Calu3 (cell line): ENCODE data around the gene SYTL2. TPM values are rescaled to one million over a fixed set of nuclear protein-coding genes. Genes with fewer than 3 reads are reported as not detected.

Source experiments
- BruUV-seq: library from RNA; stranded (reverse); fragments of 400-500 nt; replicated peaks from 2 replicates; lab custom pipeline; 2021; lab: Mats Ljungman, UMichigan
- CTCF ChIA-PET: fragments of 300-600 bp; sonication (Branson Sonifier 250); formaldehyde crosslinking; loops from one replicate; lab custom pipeline; 2022; ENCODE audit warnings: antibody characterized with exemption; lab: Charles Lee
- DNase-seq: peaks from one replicate; pipeline ENCODE4 v3.0.0; 2022
- H3K27ac Mint-ChIP-seq: one replicate; pipeline ENCODE4 v1.8.0; 2022; ENCODE audit warnings: mixed read lengths; ENCODE audit not compliant: unreplicated experiment
- H3K27me3 Mint-ChIP-seq: one replicate; pipeline ENCODE4 v1.8.0; 2022; ENCODE audit warnings: mixed read lengths; ENCODE audit not compliant: unreplicated experiment
- H3K36me3 Mint-ChIP-seq: one replicate; pipeline ENCODE4 v1.8.0; 2022; ENCODE audit warnings: mild to moderate bottlenecking, moderate library complexity, mixed read lengths; ENCODE audit not compliant: insufficient read depth, unreplicated experiment
- H3K4me1 Mint-ChIP-seq: one replicate; pipeline ENCODE4 v1.8.0; 2022; ENCODE audit warnings: mild to moderate bottlenecking, low read depth, mixed read lengths; ENCODE audit not compliant: unreplicated experiment
- H3K4me3 Mint-ChIP-seq: one replicate; pipeline ENCODE4 v1.8.0; 2022; ENCODE audit warnings: mild to moderate bottlenecking, low read depth, moderate library complexity, mixed read lengths; ENCODE audit not compliant: unreplicated experiment
- H3K9me3 Mint-ChIP-seq: one replicate; pipeline ENCODE4 v1.8.0; 2022; ENCODE audit warnings: low read depth, mixed read lengths; ENCODE audit not compliant: unreplicated experiment
- CTCF ChIP-seq: fragments of 200-600 bp; IDR thresholded peaks from one replicate; pipeline ENCODE4 v1.8.0; 2022; ENCODE audit warnings: antibody characterized with exemption; ENCODE audit not compliant: unreplicated experiment
- intact Hi-C: fragments of 100-400 bp; cut with micrococcal nuclease; formaldehyde crosslinking; loops from one replicate; pipeline ENCODE4 v1.10.0; 2022; ENCODE audit not compliant: unreplicated experiment
- total RNA-seq: library from RNA; stranded (reverse); gene quantifications from 2 replicates; pipeline ENCODE4 v1.2.3, GENCODE V29; 2022

SYTL2 gene
- total RNA-seq, 1 experiment from 2014 or later: 10.6 TPM

- Mint-ChIP-seq H3K4me1 (peaks cover 34% of the 10 kb centered on the region), H3K27ac (no peak overlapping the region), H3K36me3 (no peaks in the 10 kb centered on the region), H3K4me3 (no peak overlapping the region), H3K27me3 (no peaks in the 10 kb centered on the region), H3K9me3 (no peaks in the 10 kb centered on the region)
- TF ChIP-seq CTCF: no peak
- CTCF ChIA-PET: no interaction called here
- intact Hi-C loops: no loop called here
- BruUV-seq: no TSS peak
- DNase-seq: no peak
Observed at GRCh38 chr11:85831050-85831449, 20.1 kb upstream of the SYTL2 start.

- no peaks in the 10 kb centered on the region for H3K27me3 Mint-ChIP-seq
- CTCF ChIA-PET: no interaction called here
- peaks cover 44% of the 10 kb centered on the region for H3K4me1 Mint-ChIP-seq
- H3K9me3 Mint-ChIP-seq: no peaks in the 10 kb centered on the region
- no peak overlapping the region for H3K4me3 Mint-ChIP-seq
- intact Hi-C loops: no loop called here
- TF ChIP-seq CTCF: no peak
- no peak for DNase-seq
- no peak overlapping the region for H3K27ac Mint-ChIP-seq
- H3K36me3 Mint-ChIP-seq: no peaks in the 10 kb centered on the region
- BruUV-seq: no TSS peak
Observed at GRCh38 chr11:85829172-85829571, 18.2 kb upstream of the SYTL2 start.

GRCh38 chr11:85828640-85828978, 17.7 kb upstream of the SYTL2 start:
- no peak for DNase-seq
- Mint-ChIP-seq H3K27ac (no peak overlapping the region), H3K9me3 (no peaks in the 10 kb centered on the region), H3K4me3 (no peak overlapping the region), H3K36me3 (no peaks in the 10 kb centered on the region), H3K27me3 (no peaks in the 10 kb centered on the region), H3K4me1 (peaks cover 44% of the 10 kb centered on the region)
- CTCF ChIA-PET: no interaction called here
- intact Hi-C loops: loop anchor here (1.0 kb wide), 1 partner anchor 40 kb away; no protein-coding TSS in a partner anchor
- BruUV-seq: no TSS peak
- no peak for TF ChIP-seq CTCF

GRCh38 chr11:85827748-85828639, 17.1 kb upstream of the SYTL2 start:
- DNase-seq: no peak
- CTCF ChIA-PET: no interaction called here
- intact Hi-C loops: loop anchor here (1.0 kb wide), 1 partner anchor 40 kb away; no protein-coding TSS in a partner anchor
- H3K9me3 Mint-ChIP-seq: no peaks in the 10 kb centered on the region
- no peak overlapping the region for H3K4me3 Mint-ChIP-seq
- peaks cover 42% of the 10 kb centered on the region for H3K4me1 Mint-ChIP-seq
- no peaks in the 10 kb centered on the region for H3K27me3 Mint-ChIP-seq
- no TSS peak for BruUV-seq
- H3K27ac Mint-ChIP-seq: peak overlapping the region; percentile 87
- no peaks in the 10 kb centered on the region for H3K36me3 Mint-ChIP-seq
- TF ChIP-seq CTCF: no peak
